Left ventricle myocardium inferior (tissue), 1 donor: ENCODE data around the gene LRGUK. TPM values are rescaled to one million over a fixed set of nuclear protein-coding genes. Genes with fewer than 3 reads are reported as not detected.

ENCODE experiments used
- DNase-seq: peaks from one replicate; pipeline ENCODE4 v3.0.0-alpha.2; 2020
- H3K27ac ChIP-seq: fragments of 200-600 bp; replicated peaks from 2 replicates; pipeline ENCODE4 v1.8.0; 2021
- H3K27me3 ChIP-seq: fragments of 200-600 bp; 2 replicates; pipeline ENCODE4 v1.8.0; 2021; ENCODE audit warnings: low read depth
- H3K36me3 ChIP-seq: fragments of 200-600 bp; 2 replicates; pipeline ENCODE4 v1.8.0; 2021
- H3K4me1 ChIP-seq: fragments of 200-600 bp; 2 replicates; pipeline ENCODE4 v1.8.0; 2021
- H3K4me3 ChIP-seq: fragments of 200-600 bp; 2 replicates; pipeline ENCODE4 v1.8.0; 2021; ENCODE audit warnings: mild to moderate bottlenecking, moderate library complexity
- H3K9me3 ChIP-seq: fragments of 200-600 bp; replicated peaks from 2 replicates; pipeline ENCODE4 v1.8.0; 2021
- intact Hi-C: fragments of 100-400 bp; cut with micrococcal nuclease; formaldehyde crosslinking; loops from one replicate; pipeline ENCODE4 v1.11.0; 2022
- total RNA-seq: library from RNA; stranded (reverse); fragmentation: NEBNext Ultra II Directional; extraction: Animal tissue kit (Norgen Biotek cat#: 25700); gene quantifications from one replicate; pipeline ENCODE4 v1.2.1, GENCODE V29; 2021
- TF ChIP-seq, protein P1 (sequence below): fragments of 200-600 bp; IDR thresholded peaks from 2 replicates; pipeline ENCODE4 v1.8.0; 2021; ENCODE audit warnings: antibody characterized with exemption, mild to moderate bottlenecking, borderline replicate concordance
- donor health status: DM: no; HTN: yes; CAD: no; lungs with severe emphysema.

The LRGUK gene
- total RNA-seq, 1 donor from 2014 or later, result 0.19 TPM

DNA sequence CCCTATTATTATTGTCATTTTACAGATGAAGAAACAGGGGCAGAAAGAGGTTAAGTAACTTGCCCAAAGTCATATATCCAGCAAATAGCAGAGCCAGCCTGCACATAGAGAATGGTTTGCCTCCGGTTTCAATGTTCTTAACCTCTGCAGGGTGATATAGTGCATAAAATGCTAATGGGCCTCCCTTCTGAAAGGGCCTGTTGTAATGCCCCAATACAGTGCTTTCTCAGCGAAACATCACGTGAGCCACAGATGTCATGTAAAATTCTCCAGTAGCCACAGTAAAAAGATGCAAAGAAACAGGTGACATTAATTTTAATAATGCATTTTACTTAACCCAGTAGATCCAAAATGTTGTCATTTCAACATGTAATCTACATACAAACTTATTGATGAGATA, 38.1 kb downstream of the LRGUK start:
- Histone ChIP-seq H3K9me3 (no peaks in the 10 kb centered on the region), H3K4me3 (no peak overlapping the region), H3K36me3 (no peaks in the 10 kb centered on the region), H3K27me3 (no peaks in the 10 kb centered on the region), H3K4me1 (no peaks in the 10 kb centered on the region), H3K27ac (no peak overlapping the region)
- intact Hi-C loops, result no loop called here
- TF ChIP-seq, protein P1, sequence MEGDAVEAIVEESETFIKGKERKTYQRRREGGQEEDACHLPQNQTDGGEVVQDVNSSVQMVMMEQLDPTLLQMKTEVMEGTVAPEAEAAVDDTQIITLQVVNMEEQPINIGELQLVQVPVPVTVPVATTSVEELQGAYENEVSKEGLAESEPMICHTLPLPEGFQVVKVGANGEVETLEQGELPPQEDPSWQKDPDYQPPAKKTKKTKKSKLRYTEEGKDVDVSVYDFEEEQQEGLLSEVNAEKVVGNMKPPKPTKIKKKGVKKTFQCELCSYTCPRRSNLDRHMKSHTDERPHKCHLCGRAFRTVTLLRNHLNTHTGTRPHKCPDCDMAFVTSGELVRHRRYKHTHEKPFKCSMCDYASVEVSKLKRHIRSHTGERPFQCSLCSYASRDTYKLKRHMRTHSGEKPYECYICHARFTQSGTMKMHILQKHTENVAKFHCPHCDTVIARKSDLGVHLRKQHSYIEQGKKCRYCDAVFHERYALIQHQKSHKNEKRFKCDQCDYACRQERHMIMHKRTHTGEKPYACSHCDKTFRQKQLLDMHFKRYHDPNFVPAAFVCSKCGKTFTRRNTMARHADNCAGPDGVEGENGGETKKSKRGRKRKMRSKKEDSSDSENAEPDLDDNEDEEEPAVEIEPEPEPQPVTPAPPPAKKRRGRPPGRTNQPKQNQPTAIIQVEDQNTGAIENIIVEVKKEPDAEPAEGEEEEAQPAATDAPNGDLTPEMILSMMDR, result no peak
- DNase-seq, result no peak

GRCh38 chr7:134167250-134167649, 40.1 kb downstream of the LRGUK start:
- Histone ChIP-seq H3K27me3 (no peaks in the 10 kb centered on the region), H3K27ac (no peak overlapping the region), H3K36me3 (no peaks in the 10 kb centered on the region), H3K4me3 (no peak overlapping the region), H3K4me1 (no peaks in the 10 kb centered on the region), H3K9me3 (no peaks in the 10 kb centered on the region)
- DNase-seq, result no peak
- TF ChIP-seq, protein P1, result no peak
- intact Hi-C loops, result no loop called here

GRCh38 chr7:134167841-134168240, 40.7 kb downstream of the LRGUK start:
- Histone ChIP-seq H3K36me3 (no peaks in the 10 kb centered on the region), H3K27me3 (no peaks in the 10 kb centered on the region), H3K4me1 (no peaks in the 10 kb centered on the region), H3K4me3 (no peak overlapping the region), H3K27ac (no peak overlapping the region), H3K9me3 (no peaks in the 10 kb centered on the region)
- DNase-seq, result no peak
- TF ChIP-seq, protein P1, result no peak
- intact Hi-C loops, result no loop called here

- TF ChIP-seq, protein P1, result no peak
- no peaks in the 10 kb centered on the region for H3K4me1 ChIP-seq
- no peak for DNase-seq
- no peaks in the 10 kb centered on the region for H3K9me3 ChIP-seq
- no peak overlapping the region for H3K27ac ChIP-seq
- H3K36me3 ChIP-seq, result no peaks in the 10 kb centered on the region
- no peaks in the 10 kb centered on the region for H3K27me3 ChIP-seq
- intact Hi-C loops, result no loop called here
- no peak overlapping the region for H3K4me3 ChIP-seq
Observed at GRCh38 chr7:134174795-134175261, 47.7 kb downstream of the LRGUK start.

DNA sequence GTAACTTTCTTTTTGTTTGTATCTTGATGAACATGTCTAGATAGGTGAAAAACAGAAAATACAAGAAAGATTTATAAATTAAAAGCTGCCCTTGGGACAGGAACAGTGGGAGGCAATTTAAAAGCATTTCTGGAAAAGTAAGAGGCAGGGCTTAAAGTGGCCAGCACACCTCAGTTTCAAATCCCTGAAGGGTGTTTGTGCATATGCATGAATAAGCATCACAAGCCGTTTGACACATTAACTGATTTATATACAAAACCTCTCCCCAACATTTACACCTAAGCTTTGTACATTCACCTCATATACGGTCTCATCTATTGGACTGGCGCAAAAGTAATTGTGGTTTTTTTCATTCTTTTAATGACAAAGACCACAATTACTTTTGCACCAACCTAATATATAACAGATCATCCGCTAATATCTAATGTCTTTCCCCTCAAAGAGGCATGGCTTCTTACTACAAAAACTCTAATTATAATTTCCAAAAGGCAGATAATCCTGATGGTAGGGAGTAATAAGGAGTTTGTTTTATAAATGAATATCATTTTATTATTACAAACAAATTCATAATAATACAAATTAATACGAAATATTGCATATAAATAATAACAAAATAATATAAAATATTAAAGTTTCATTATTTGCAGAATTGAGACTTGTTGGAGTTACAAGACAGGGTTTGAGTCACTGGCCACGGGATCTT, 48.3 kb downstream of the LRGUK start:
- Histone ChIP-seq H3K9me3 (no peaks in the 10 kb centered on the region), H3K4me3 (no peak overlapping the region), H3K4me1 (no peaks in the 10 kb centered on the region), H3K27ac (no peak overlapping the region), H3K36me3 (no peaks in the 10 kb centered on the region), H3K27me3 (no peaks in the 10 kb centered on the region)
- TF ChIP-seq, protein P1, result no peak
- no peak for DNase-seq
- intact Hi-C loops, result no loop called here
